Pons (tissue), 1 donor: ENCODE data around the gene DARS1.
"Not testable (repeated sequence)": the region's sequence is repeated elsewhere in the genome, so short reads cannot be mapped to it uniquely, and the experiment has no call there.

Experiments used
- DNase-seq: peaks from one replicate; pipeline ENCODE4 v3.0.0-alpha.2; 2016; ENCODE audit warnings: low spot score

The DARS1 gene

GRCh38 chr2:135945526-135945925 lies 39.9 kb downstream of the DARS1 start:
- no peak for DNase-seq

GRCh38 chr2:135944625-135945024 lies 40.8 kb downstream of the DARS1 start:
- no peak for DNase-seq

GRCh38 chr2:135942936-135943688 lies 42.3 kb downstream of the DARS1 start:
- no peak for DNase-seq

- DNase-seq: no peak
Observed at GRCh38 chr2:135936524-135936923, 48.9 kb downstream of the DARS1 start.

- no peak for DNase-seq
Observed at GRCh38 chr2:135935914-135936313, 49.5 kb downstream of the DARS1 start.

GRCh38 chr2:135931776-135932443 lies 53.5 kb downstream of the DARS1 start:
- no peak for DNase-seq

GRCh38 chr2:135926605-135927004 lies 58.8 kb downstream of the DARS1 start:
- DNase-seq: no peak

- no peak for DNase-seq
Observed at GRCh38 chr2:135925571-135925970, 59.9 kb downstream of the DARS1 start.

GRCh38 chr2:135916207-135916606 lies 69.2 kb downstream of the DARS1 start:
- peak; percentile 74 for DNase-seq

GRCh38 chr2:135914485-135914884 lies 70.9 kb downstream of the DARS1 start:
- DNase-seq: no peak

GRCh38 chr2:135913727-135914365 lies 71.6 kb downstream of the DARS1 start:
- DNase-seq: peak; percentile 49

GRCh38 chr2:135909976-135910375 lies 75.5 kb downstream of the DARS1 start:
- no peak for DNase-seq

- DNase-seq: no peak
Observed at GRCh38 chr2:135905679-135906078, 79.7 kb downstream of the DARS1 start.

- no peak for DNase-seq
Observed at GRCh38 chr2:135904341-135904989, 81.0 kb downstream of the DARS1 start.

GRCh38 chr2:135903650-135904049 lies 81.8 kb downstream of the DARS1 start:
- DNase-seq: no peak

GRCh38 chr2:135899567-135899966 lies 85.9 kb downstream of the DARS1 start:
- DNase-seq: no peak

GRCh38 chr2:135898234-135898786 lies 87.1 kb downstream of the DARS1 start:
- no peak for DNase-seq

GRCh38 chr2:135894930-135895329 lies 90.5 kb downstream of the DARS1 start:
- no peak for DNase-seq

- no peak for DNase-seq
Observed at GRCh38 chr2:135893374-135893794, 92.0 kb downstream of the DARS1 start.

GRCh38 chr2:135890835-135891234 lies 94.6 kb downstream of the DARS1 start:
- peak; percentile 53 for DNase-seq

GRCh38 chr2:135890149-135890548 lies 95.3 kb downstream of the DARS1 start:
- DNase-seq: no peak

GRCh38 chr2:135888587-135888986 lies 96.8 kb downstream of the DARS1 start:
- not testable (repeated sequence) for DNase-seq
